ENCODE data around the gene AMPH.

Gene AMPH

GRCh38 chr7:38630720-38631673 lies at the start of gene AMPH:
Gene AMPH, minus strand, starts transcription at chr7:38631373. Its CDS starts 22 bp downstream, at chr7:38631351.
- FAIRE-seq, result no peak

GRCh38 chr7:38679419-38679818 lies 48.2 kb upstream of the AMPH start:
- FAIRE-seq, result no peak

GRCh38 chr7:38678698-38679054 lies 47.5 kb upstream of the AMPH start:
- FAIRE-seq, result no peak

DNA sequence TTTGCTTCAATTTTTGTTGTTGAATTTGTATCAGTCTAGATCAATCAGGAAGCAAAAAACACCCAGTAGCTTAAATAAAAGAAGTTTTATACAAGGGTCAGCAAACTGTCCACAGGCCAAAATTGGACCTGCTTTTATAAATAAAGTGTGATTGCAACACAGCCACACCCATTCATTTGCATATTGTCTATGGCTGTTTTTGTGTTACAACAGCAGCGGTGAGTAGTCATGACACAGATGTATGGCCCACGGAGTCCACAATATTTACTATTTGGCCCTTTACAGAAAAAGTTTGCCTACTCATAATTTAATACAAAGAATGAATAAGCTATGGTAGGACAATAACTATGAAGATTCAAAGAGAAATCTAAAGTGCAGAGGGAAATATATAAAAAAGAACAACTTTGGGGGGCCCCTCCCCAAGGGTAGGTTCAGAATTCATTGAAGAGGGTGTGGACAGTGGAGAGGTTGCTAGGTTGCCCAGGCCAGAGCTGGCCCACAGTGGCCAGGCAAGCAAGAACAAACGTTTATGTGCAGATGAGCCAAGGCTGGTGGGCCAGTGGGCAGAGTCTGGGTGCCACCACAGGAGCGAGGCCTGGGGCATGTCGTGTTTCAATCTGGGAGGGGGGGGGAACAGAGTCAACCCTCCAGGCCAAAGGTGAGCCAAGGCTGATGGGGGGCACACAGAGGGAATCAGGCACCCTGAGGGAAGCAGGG lies 47.0 kb upstream of the AMPH start:
- no peak for FAIRE-seq

DNA sequence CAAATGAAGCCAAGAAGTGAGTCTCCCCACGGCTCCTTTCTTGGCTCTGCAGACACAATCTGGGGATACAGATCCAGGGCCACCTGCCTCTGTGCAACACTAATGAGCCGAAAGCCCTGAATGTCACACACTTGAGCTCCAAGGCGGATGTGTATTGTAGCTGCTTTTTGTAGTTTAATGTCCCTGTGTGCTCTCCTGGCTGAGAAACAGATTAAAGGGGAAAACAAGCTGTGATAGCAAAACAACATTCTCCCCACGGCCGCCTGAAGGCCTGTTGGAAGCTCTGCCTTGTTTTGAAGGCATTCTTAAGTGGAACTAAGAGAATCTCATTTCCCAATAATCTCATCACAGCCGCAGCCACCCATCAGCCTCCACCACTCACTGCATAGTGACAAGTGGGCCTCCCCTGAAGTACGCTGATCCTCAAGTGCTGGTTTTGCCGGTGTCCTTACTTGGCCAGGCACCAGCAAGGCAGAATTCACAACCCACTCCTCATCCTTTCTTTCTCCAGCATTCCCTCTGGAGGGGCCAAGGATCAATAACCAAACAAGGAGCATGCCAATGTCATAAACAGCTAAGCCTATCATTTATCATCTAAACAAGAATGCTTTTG lies 44.4 kb upstream of the AMPH start:
- no peak for FAIRE-seq

GRCh38 chr7:38674513-38674912 lies 43.3 kb upstream of the AMPH start:
- no peak for FAIRE-seq

- no peak for FAIRE-seq
These were observed 42.6 kb upstream of the AMPH start for GRCh38 chr7:38673795-38674194.

GRCh38 chr7:38671911-38672905 lies 41.0 kb upstream of the AMPH start:
- FAIRE-seq, result no peak

- no peak for FAIRE-seq
These were observed 38.9 kb upstream of the AMPH start for GRCh38 chr7:38669965-38670520.

GRCh38 chr7:38664972-38665371 lies 33.8 kb upstream of the AMPH start:
- no peak for FAIRE-seq

DNA sequence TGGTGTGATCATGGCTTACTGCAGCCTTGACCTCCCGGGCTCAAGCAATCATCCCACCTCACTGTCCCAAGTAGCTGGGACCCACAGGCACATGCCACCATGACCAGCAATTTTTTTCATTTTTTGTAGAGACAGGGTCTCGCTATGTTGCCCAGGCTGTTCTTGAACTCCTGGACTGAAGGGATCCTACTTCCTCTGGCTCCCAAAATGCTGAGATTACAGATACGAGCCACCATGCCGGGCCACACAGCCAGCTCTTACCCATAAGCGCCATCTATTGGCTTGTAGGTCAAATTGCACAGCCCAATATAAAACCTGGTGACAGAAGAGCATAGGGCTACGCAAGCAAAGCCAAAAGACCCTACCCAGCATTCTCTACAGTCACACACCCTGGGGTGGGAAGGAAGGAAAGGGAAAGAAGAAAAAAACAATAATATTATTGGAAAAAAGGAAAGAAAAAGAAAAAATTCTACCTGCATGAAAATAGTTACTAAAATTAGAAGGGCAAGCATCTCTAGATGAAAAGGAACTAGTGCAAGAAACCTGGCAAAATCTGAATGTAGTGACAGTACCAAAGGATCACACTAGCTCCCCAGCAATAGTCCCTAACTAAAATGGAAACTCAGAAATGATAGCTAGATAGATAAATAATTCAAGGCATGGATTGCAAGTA lies 29.4 kb upstream of the AMPH start:
- FAIRE-seq, result no peak

DNA sequence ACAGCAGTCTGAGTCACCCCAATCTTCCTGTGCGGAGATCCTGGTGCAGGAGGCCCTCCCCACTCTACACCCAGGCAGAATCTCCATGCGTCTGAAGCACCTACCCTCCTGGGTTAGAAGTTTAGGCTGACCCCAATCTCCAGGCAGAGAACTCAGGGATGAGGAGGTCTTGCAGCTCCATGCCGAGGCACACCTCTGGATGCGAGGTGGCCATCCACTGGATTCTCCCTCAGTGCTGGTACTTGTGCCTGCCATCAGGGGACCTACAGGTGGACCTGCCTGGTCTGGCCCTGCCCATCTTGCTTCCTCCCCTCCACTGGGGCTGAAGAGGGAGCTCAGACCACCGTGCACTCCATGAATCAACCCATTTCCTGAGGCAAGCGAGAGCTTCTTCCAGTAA lies 28.8 kb upstream of the AMPH start:
- FAIRE-seq, result no peak

GRCh38 chr7:38658921-38659320 lies 27.7 kb upstream of the AMPH start:
- FAIRE-seq, result no peak

- no peak for FAIRE-seq
These were observed 25.8 kb upstream of the AMPH start for GRCh38 chr7:38656968-38657367.

DNA sequence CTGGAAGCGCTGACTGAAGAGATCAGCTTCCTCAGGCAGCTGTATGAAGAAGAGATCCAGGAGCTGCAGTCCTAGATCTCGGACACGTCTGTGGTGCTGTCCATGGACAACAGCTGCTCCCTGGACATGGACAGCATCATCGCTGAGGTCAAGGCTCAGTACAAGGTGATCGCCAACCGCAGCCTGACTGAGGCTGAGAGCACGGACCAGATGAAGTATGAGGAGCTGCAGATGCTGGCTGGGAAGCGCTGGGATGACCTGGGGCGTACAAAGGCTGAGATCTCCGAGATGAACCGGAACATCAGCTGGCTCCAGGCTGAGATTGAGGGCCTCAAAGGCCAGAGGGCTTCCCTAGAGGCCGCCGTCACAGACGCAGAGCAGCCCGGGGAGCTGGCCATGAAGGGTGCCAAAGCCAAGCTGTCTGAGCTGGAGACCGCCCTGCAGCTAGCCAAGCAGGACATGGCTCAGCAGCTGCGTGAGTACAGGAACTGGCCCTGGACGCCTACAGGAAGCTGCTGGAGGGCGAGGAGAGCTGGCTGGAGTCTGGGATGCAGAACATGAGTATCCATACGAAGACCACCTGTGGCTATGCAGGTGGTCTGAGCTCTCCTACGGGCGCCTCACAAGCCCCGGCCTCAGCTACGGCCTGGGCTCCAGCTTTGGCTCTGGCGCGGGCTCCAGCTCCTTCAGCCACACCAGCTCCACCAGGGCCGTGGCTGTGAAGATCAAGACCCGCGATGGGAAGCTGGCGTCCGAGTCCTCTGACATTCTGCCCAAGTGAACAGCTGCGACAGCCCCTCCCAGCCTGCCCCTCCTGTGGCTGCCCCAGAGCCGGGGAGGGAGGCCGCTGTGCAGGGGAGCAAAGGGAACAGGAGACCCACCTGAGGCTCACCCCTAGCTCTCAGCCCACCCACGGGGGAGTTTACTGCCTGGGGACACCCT lies 24.9 kb upstream of the AMPH start:
- FAIRE-seq, result no peak

GRCh38 chr7:38637957-38638356 lies 6.8 kb upstream of the AMPH start:
- FAIRE-seq, result no peak

- FAIRE-seq, result no peak
These were observed 1.2 kb upstream of the AMPH start for GRCh38 chr7:38632411-38632810.

DNA sequence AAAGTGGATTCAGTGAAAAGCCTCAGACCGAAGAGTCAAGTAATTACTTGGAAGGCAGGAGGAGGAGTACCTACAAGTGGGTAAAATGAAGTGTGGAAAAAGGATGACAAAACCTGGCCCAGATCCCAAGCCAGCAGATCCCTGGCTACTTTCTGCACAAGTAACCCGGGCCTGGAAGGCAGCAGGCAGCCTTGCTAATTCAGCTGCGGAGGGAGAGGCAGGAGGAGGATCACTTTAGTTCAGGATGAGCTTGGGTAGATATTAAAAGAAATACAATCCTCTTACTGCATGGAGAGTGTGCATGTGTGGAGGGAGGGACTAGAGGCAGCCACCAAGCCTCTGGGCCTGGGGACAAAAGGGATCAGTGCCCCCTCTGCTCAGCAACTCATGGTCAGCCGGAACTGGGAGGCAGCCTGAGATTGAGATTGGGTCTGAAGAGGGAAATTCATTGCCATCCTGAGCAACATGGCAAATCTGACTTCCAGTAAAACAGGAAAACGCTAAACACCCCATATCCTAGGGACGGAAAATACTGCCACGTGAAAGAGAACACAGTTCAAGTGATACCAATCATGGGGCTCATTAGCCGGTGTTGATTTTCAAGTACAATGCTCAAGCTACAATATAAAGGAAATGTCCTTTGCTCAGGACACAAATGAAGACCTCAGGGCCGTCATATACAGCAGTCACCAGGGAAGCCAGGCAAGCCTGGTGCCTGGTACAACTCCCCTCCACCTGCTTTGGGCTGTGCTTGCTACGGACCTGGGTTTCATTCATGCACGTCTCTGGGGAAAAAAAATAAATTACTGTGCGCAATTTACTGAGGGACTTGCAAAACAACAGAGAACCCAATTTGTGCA lies 1.3 kb downstream of the AMPH start:
- FAIRE-seq, result no peak

Measured in endometrium (tissue), 2 donors.